K562 (cell line): ENCODE data around the gene ELMO1. TPM values are rescaled to one million over a fixed set of nuclear protein-coding genes. Genes with fewer than 3 reads are reported as not detected.

ENCODE experiments used
- ATAC-seq: fragments of 200-7000 bp; cut with Tn5 transposase; 3 replicates; pipeline ENCODE4 v1.9.1; 2020; ENCODE audit warnings: moderate library complexity
- BruUV-seq: library from RNA; stranded (reverse); fragments of 400-500 nt; replicated peaks from 2 replicates; lab custom pipeline; 2021; lab: Mats Ljungman, UMichigan
- CTCF ChIA-PET: fragments of 300-600 bp; formaldehyde crosslinking; extraction: SDS; loops from one replicate; lab custom pipeline; 2021; ENCODE audit warnings: low intra/inter-chr PET ratio; lab: Yijun Ruan, JAX
- POLR2A ChIA-PET: fragments of 300-600, 350-650 bp; sonication (Branson Sonifier 250); formaldehyde crosslinking; extraction: SDS; loops from one replicate; lab custom pipeline; 2021; ENCODE audit warnings: antibody characterized with exemption, inconsistent platforms; lab: Yijun Ruan, JAX
- DNase-seq, 4 experiments: peaks; one replicate each; pipeline versions ENCODE4 v3.0.0 to v3.0.0-alpha.2; 2011 to 2018; ENCODE audit warnings: low spot score in 3 of 4, mixed read lengths in 3 of 4; ENCODE audit errors: extremely low read depth in 1 of 4
- FAIRE-seq: peaks from 2 replicates; lab custom pipeline; 2011; peaks lifted over from hg19 to GRCh38; lab: Jason Lieb, UNC
- H2AFZ ChIP-seq: 2 replicates; pipeline ENCODE4 v1.6.0; 2011; ENCODE audit warnings: low read depth, low read length, control low read depth, inconsistent platforms
- H3K27ac ChIP-seq: fragments of 200-600 bp; 3 replicates; pipeline ENCODE4 v1.8.0; 2011; ENCODE audit warnings: low read depth, mild to moderate bottlenecking, control low read depth, inconsistent platforms, low read length, moderate library complexity, mixed read lengths; ENCODE audit errors: extremely low read depth
- H3K27me3 ChIP-seq, 2 experiments: fragments of 300-600 bp in 1 of 2; 2 replicates in 1 of 2; 3 replicates in 1 of 2; pipeline versions ENCODE4 v1.6.0 to v1.8.0; 2011; ENCODE audit warnings: inconsistent platforms in 2 of 2, low read length in 2 of 2, mild to moderate bottlenecking in 1 of 2, mixed read lengths in 1 of 2, moderate library complexity in 1 of 2; ENCODE audit not compliant: control insufficient read depth in 2 of 2, insufficient read depth in 2 of 2
- H3K36me3 ChIP-seq: fragments of 300-600 bp; 3 replicates; pipeline ENCODE4 v1.8.0; 2011; ENCODE audit warnings: mild to moderate bottlenecking, low read length, inconsistent platforms; ENCODE audit not compliant: control insufficient read depth, insufficient read depth
- H3K4me1 ChIP-seq, 2 experiments: fragments of 200-600 bp in 1 of 2; replicated peaks in 1 of 2; 2 replicates in 1 of 2; 3 replicates in 1 of 2; pipeline versions ENCODE4 v1.5.1 to v1.8.0; 2011; ENCODE audit warnings: inconsistent platforms in 2 of 2, low read length in 2 of 2, mild to moderate bottlenecking in 1 of 2, mixed read lengths in 1 of 2, moderate library complexity in 1 of 2; ENCODE audit not compliant: control insufficient read depth in 2 of 2, insufficient read depth in 2 of 2
- H3K4me2 ChIP-seq: 2 replicates; pipeline ENCODE4 v1.6.1; 2011; ENCODE audit warnings: low read length, control low read depth, inconsistent platforms, mixed read lengths; ENCODE audit not compliant: insufficient read depth
- H3K4me3 ChIP-seq: fragments of 200-600 bp; sonication (generic), shearing (Covaris generic); 2 replicates; pipeline ENCODE4 v1.5.1; 2016; ENCODE audit warnings: control low read depth, inconsistent platforms
- H3K79me2 ChIP-seq: fragments of 200-600 bp; 3 replicates; pipeline ENCODE4 v1.8.0; 2011; ENCODE audit warnings: low read length, inconsistent platforms; ENCODE audit not compliant: control insufficient read depth, insufficient read depth
- H3K9ac ChIP-seq, 2 experiments: 2 replicates each; pipeline versions ENCODE4 v1.6.0 to v1.6.1; 2011; ENCODE audit warnings: low read depth in 2 of 2, low read length in 2 of 2, control low read depth in 1 of 2, inconsistent platforms in 1 of 2, mild to moderate bottlenecking in 1 of 2, mixed read lengths in 1 of 2; ENCODE audit not compliant: insufficient read depth in 1 of 2
- H3K9me1 ChIP-seq: one replicate; pipeline ENCODE4 v1.6.0; 2011; ENCODE audit warnings: inconsistent platforms, mild to moderate bottlenecking, low read length, moderate library complexity; ENCODE audit not compliant: control insufficient read depth, insufficient read depth
- H3K9me3 ChIP-seq: replicated peaks from 2 replicates; pipeline ENCODE4 v1.5.1; 2011; ENCODE audit warnings: low read depth, low read length, inconsistent platforms; ENCODE audit not compliant: control insufficient read depth, insufficient read depth
- H4K20me1 ChIP-seq: replicated peaks from 2 replicates; pipeline ENCODE4 v1.6.1; 2011; ENCODE audit warnings: low read length, inconsistent platforms, mixed read lengths; ENCODE audit not compliant: control insufficient read depth, insufficient read depth
- CHD4 ChIP-seq: fragments of 200-600 bp; sonication (generic); IDR thresholded peaks from 3 replicates; pipeline ENCODE4 v1.6.1; 2012; ENCODE audit warnings: low read depth, mild to moderate bottlenecking, mixed read lengths, low read length, inconsistent platforms; ENCODE audit not compliant: insufficient read depth, insufficient replicate concordance, poor library complexity, severe bottlenecking
- GTF2E2 ChIP-seq: fragments of 200-800 bp; sonication (Bioruptor generic); IDR thresholded peaks from 2 replicates; pipeline ENCODE4 v1.6.1; 2016; ENCODE audit warnings: missing genetic modification characterization, missing compliant biosample characterization
- MYC ChIP-seq, 2 experiments: fragments of 250-450 bp in 1 of 2; sonication (Bioruptor Pico) in 1 of 2; IDR thresholded peaks; 2 replicates each; pipeline versions ENCODE4 v1.5.1 to v1.6.1; 2012 to 2021; ENCODE audit warnings: low read depth in 2 of 2, borderline replicate concordance in 1 of 2, improper control_type of control experiment in 1 of 2, low read length in 1 of 2, mild to moderate bottlenecking in 1 of 2, moderate library complexity in 1 of 2
- NR3C1 ChIP-seq: sonication (generic); formaldehyde crosslinking; IDR thresholded peaks from 2 replicates; pipeline ENCODE4 v1.8.1; 2022; ENCODE audit warnings: missing genetic modification reagents
- TBL1XR1 ChIP-seq, 2 experiments: IDR thresholded peaks; 2 replicates each; pipeline ENCODE4 v1.6.1; 2012; ENCODE audit warnings: improper control_type of control experiment in 2 of 2, low read length in 2 of 2, mild to moderate bottlenecking in 1 of 2
- TBP ChIP-seq: optimal IDR thresholded peaks from 2 replicates; pipeline ENCODE3; 2011; ENCODE audit warnings: low read depth, low read length, improper control_type of control experiment
- U2AF1 ChIP-seq: fragments of 200-400 bp; formaldehyde crosslinking; optimal IDR thresholded peaks from 2 replicates; pipeline ENCODE3; 2017; ENCODE audit warnings: mild to moderate bottlenecking, low read depth, low read length, moderate library complexity
- ZNF134 ChIP-seq: fragments of 250-450 bp; sonication (Bioruptor Pico); conservative IDR thresholded peaks from 2 replicates; pipeline ENCODE4 v1.4.0; 2020
- ZNF232 ChIP-seq: sonication (generic); formaldehyde crosslinking; IDR thresholded peaks from 2 replicates; pipeline ENCODE4 v1.8.0; 2022; ENCODE audit warnings: mild to moderate bottlenecking, missing genetic modification reagents
- WGBS: fragments of 100-300 bp; shearing (Covaris generic); methylation state at CpG from one replicate; pipeline ENCODE4 v1.1.6; 2016; ENCODE audit warnings: low coverage, mixed read lengths; ENCODE audit not compliant: insufficient coverage; ENCODE audit errors: missing lambda C conversion rate; 5-methylcytosine and 5-hydroxymethylcytosine counted together
- in situ Hi-C: fragments of 300-500 bp; cut with MboI; formaldehyde crosslinking; loops from 4 replicates; pipeline ENCODE4 v1.15.0; 2018; ENCODE audit warnings: inconsistent platforms, mixed read lengths
- intact Hi-C: fragments of 100-400 bp; cut with micrococcal nuclease; formaldehyde crosslinking; loops from 2 replicates; pipeline ENCODE4 v1.14.2; 2022
- polyA plus RNA-seq, 8 experiments: library from polyadenylated mRNA; depleted of rRNA in 4 of 8; stranded (reverse) in 5 of 8; unstranded in 3 of 8; fragments of >200 nt; fragmentation: Nextera tagmentation in 2 of 8; fragmentation: Illumina TruSeq in 1 of 8; extraction: Ambion mirVana in 2 of 8; extraction: Trizol in 1 of 8; gene quantifications; 2 replicates each; pipeline versions ENCODE4 v1.2.1 to v1.2.3, GENCODE V29; 2011 to 2014; ENCODE audit warnings: inconsistent platforms in 1 of 8, missing spikeins in 1 of 8
- total RNA-seq, 7 experiments: library from RNA; depleted of rRNA in 6 of 7; stranded (reverse); fragments of >200 nt in 6 of 7; fragmentation: Illumina TruSeq in 2 of 7; extraction: Trizol in 2 of 7; gene quantifications; 2 replicates each; pipeline versions ENCODE4 v1.2.1 to v1.2.3, GENCODE V29; 2011 to 2021; ENCODE audit warnings: low replicate concordance in 1 of 7
- TF ChIP-seq, protein P1 (sequence below): fragments of 450-650 bp; IDR thresholded peaks from 2 replicates; pipeline ENCODE4 v1.7.1; 2018; ENCODE audit warnings: mild to moderate bottlenecking, low read depth; ENCODE audit not compliant: partially characterized antibody
- TF ChIP-seq, protein P2 (sequence below): sonication (generic); formaldehyde crosslinking; IDR thresholded peaks from 2 replicates; pipeline ENCODE4 v1.9.0; 2022; ENCODE audit warnings: mild to moderate bottlenecking, missing genetic modification reagents
- TF ChIP-seq, protein P3 (sequence below): fragments of 200-800 bp; sonication (Bioruptor generic); IDR thresholded peaks from 2 replicates; pipeline ENCODE4 v1.6.1; 2017; ENCODE audit warnings: missing genetic modification characterization, missing compliant biosample characterization

Gene ELMO1
- total and polyA plus RNA-seq, 9 of the 15 experiments (the other 6 are each of a cell fraction or from before 2014, with no cell fraction given): 0.36 to 7.2 (median 3.6) TPM

DNA sequence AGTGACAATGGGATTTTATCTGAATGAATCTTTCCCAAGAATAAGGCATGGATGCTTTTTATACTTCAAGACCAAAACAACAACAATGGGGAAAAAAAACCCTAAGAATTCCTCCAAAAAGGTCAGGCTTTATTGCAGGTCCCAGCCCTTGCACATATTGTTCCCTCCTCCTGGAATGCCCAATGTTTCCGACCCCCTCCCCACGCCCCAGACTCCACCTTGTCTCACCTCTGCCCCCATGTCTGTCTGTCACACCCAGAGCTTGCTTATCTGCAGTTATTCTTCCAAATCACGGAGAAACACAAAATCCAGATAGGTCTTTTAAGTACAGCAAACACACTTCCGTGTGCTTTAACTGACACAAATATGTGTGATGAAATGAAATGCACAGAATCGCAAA is 43.5 kb downstream of the ELMO1 start (continued):
- TF ChIP-seq, protein P1, sequence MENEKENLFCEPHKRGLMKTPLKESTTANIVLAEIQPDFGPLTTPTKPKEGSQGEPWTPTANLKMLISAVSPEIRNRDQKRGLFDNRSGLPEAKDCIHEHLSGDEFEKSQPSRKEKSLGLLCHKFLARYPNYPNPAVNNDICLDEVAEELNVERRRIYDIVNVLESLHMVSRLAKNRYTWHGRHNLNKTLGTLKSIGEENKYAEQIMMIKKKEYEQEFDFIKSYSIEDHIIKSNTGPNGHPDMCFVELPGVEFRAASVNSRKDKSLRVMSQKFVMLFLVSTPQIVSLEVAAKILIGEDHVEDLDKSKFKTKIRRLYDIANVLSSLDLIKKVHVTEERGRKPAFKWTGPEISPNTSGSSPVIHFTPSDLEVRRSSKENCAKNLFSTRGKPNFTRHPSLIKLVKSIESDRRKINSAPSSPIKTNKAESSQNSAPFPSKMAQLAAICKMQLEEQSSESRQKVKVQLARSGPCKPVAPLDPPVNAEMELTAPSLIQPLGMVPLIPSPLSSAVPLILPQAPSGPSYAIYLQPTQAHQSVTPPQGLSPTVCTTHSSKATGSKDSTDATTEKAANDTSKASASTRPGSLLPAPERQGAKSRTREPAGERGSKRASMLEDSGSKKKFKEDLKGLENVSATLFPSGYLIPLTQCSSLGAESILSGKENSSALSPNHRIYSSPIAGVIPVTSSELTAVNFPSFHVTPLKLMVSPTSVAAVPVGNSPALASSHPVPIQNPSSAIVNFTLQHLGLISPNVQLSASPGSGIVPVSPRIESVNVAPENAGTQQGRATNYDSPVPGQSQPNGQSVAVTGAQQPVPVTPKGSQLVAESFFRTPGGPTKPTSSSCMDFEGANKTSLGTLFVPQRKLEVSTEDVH: no peak
- TF ChIP-seq GTF2E2 (tag) (no peak), TBL1XR1 (IDR thresholded peaks at IDR 0.05; ENCODE audit: low read length in 2 of 2) (no peak), ZNF232 (CRISPR knock-in tag) (no peak)

DNA sequence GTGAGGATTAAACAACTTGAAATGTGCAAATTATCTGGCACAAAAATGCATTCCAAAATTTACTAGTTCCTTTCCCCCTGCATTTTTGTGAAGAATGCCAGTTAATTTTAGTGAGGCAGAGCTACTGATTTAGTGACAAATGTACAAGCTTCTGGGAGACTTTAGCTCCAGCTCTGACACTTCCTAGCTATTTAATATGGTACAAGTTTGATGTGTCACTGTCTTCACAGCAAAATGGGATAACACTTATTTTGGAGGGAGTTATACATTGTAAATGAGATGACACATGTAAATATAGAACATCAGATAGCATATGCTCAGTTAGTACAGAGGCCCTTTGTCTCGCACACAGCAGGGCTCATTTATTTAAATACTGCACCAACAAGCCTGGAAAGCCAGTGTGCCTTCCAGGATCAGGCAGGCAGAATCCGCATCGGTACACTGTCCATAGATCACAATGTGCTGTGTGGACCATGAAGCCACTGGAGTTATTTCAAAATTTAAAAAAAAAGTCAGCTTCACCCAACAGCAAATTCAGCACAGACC is 48.7 kb downstream of the ELMO1 start:
- 9% methylated on average over 3 of the region's 3 CpGs for WGBS
- ChIA-PET CTCF (no interaction called here), POLR2A (interaction anchor here (0.7 to 0.8 kb wide), 2 partner anchors 42 to 43 kb away, joined by 3 to 4 read pairs; no protein-coding TSS in a partner anchor)
- no peak overlapping the region for H3K9ac ChIP-seq
- H3K27me3 ChIP-seq: peaks cover 0 to 12% of the 10 kb centered on the region in 2 experiments; a peak in 2 of 5 replicates
- BruUV-seq: no TSS peak
- H3K9me1 ChIP-seq: peaks cover 4% of the 10 kb centered on the region
- H3K27ac ChIP-seq: no peak overlapping the region
- no peak overlapping the region for H2AFZ ChIP-seq
- H4K20me1 ChIP-seq: no peaks in the 10 kb centered on the region
- intact Hi-C loops (no loop called here), in situ Hi-C loops (loop anchor here (25.0 kb wide), 1 partner anchor 1612 kb away; no protein-coding TSS in a partner anchor)
- DNase-seq: no peak
- no peak overlapping the region for H3K4me3 ChIP-seq
- no peak overlapping the region for H3K4me2 ChIP-seq
- no peaks in the 10 kb centered on the region for H3K36me3 ChIP-seq
- ATAC-seq: no peak
- no peak for FAIRE-seq
- H3K79me2 ChIP-seq: no peaks in the 10 kb centered on the region
- no peaks in the 10 kb centered on the region for H3K9me3 ChIP-seq
- H3K4me1 ChIP-seq: peaks cover 0 to 3% of the 10 kb centered on the region in 2 experiments; a peak in 2 of 5 replicates
- TF ChIP-seq U2AF1 (no peak), TBP (no peak), ZNF134 (CRISPR knock-in tag) (no peak), MYC (IDR thresholded peaks at IDR 0.05; ENCODE audit: low read depth, low read length) (no peak), MYC (CRISPR knock-in tag; IDR thresholded peaks at IDR 0.05; ENCODE audit: borderline replicate concordance, low read depth) (no peak), CHD4 (no peak), NR3C1 (CRISPR knock-in tag) (no peak)
- TF ChIP-seq, protein P2, sequence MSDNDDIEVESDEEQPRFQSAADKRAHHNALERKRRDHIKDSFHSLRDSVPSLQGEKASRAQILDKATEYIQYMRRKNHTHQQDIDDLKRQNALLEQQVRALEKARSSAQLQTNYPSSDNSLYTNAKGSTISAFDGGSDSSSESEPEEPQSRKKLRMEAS (CRISPR knock-in tag): no peak
- TF ChIP-seq, protein P3, sequence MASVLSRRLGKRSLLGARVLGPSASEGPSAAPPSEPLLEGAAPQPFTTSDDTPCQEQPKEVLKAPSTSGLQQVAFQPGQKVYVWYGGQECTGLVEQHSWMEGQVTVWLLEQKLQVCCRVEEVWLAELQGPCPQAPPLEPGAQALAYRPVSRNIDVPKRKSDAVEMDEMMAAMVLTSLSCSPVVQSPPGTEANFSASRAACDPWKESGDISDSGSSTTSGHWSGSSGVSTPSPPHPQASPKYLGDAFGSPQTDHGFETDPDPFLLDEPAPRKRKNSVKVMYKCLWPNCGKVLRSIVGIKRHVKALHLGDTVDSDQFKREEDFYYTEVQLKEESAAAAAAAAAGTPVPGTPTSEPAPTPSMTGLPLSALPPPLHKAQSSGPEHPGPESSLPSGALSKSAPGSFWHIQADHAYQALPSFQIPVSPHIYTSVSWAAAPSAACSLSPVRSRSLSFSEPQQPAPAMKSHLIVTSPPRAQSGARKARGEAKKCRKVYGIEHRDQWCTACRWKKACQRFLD: no peak
